ENCODE data around the gene C1orf35. TPM values are rescaled to one million over a fixed set of nuclear protein-coding genes. Genes with fewer than 3 reads are reported as not detected.

The C1orf35 gene
- total RNA-seq, 6 experiments from 2014 or later: 10.4 to 17.2 (median 12.5) TPM

GRCh38 chr1:228093050-228093906 is 9.8 kb downstream of the C1orf35 start:
- peaks cover 64% of the 10 kb centered on the region for H3K4me1 Mint-ChIP-seq (ENCODE audit: low read depth)
- H3K27me3 Mint-ChIP-seq (ENCODE audit: insufficient read depth): no peaks in the 10 kb centered on the region; the same call in 1 of the 2 replicates
- no peak overlapping the region for H3K27ac Mint-ChIP-seq
- H3K9me3 Mint-ChIP-seq: peaks cover 18% of the 10 kb centered on the region
- TF ChIP-seq CTCF (IDR thresholded peaks at IDR 0.05): no peak
- H3K4me3 Mint-ChIP-seq: no peak overlapping the region
- DNase-seq: no peak
- peaks cover 59% of the 10 kb centered on the region for H3K36me3 Mint-ChIP-seq (ENCODE audit: low read depth)

- H3K27me3 Mint-ChIP-seq (ENCODE audit: insufficient read depth): peaks cover 4% of the 10 kb centered on the region
- DNase-seq: no peak
- no peak overlapping the region; the same call in 1 of the 2 replicates for H3K27ac Mint-ChIP-seq
- peaks cover 62% of the 10 kb centered on the region for H3K36me3 Mint-ChIP-seq (ENCODE audit: low read depth)
- H3K9me3 Mint-ChIP-seq: peaks cover 18% of the 10 kb centered on the region
- H3K4me3 Mint-ChIP-seq: no peak overlapping the region
- no peak for TF ChIP-seq CTCF (IDR thresholded peaks at IDR 0.05)
- peaks cover 72% of the 10 kb centered on the region for H3K4me1 Mint-ChIP-seq (ENCODE audit: low read depth)
These were observed 10.6 kb downstream of the C1orf35 start for GRCh38 chr1:228092342-228093049.

GRCh38 chr1:228091084-228091483 is 12.0 kb downstream of the C1orf35 start:
- peaks cover 18% of the 10 kb centered on the region for H3K9me3 Mint-ChIP-seq
- DNase-seq: no peak
- peaks cover 60% of the 10 kb centered on the region for H3K36me3 Mint-ChIP-seq (ENCODE audit: low read depth)
- no peak for TF ChIP-seq CTCF (IDR thresholded peaks at IDR 0.05)
- peaks cover 4% of the 10 kb centered on the region for H3K27me3 Mint-ChIP-seq (ENCODE audit: insufficient read depth)
- peaks cover 86% of the 10 kb centered on the region for H3K4me1 Mint-ChIP-seq (ENCODE audit: low read depth)
- H3K4me3 Mint-ChIP-seq: peak overlapping the region; percentile 20; the same call in 1 of the 2 replicates
- H3K27ac Mint-ChIP-seq: peak overlapping the region; percentile 67

- Mint-ChIP-seq H3K36me3 (ENCODE audit: low read depth) (peaks cover 56% of the 10 kb centered on the region), H3K27me3 (ENCODE audit: insufficient read depth) (peaks cover 4% of the 10 kb centered on the region), H3K4me3 (peak overlapping the region; percentile 67), H3K9me3 (peaks cover 17% of the 10 kb centered on the region), H3K4me1 (ENCODE audit: low read depth) (peaks cover 86% of the 10 kb centered on the region), H3K27ac (peak overlapping the region; percentile 95)
- no peak for TF ChIP-seq CTCF (IDR thresholded peaks at IDR 0.05)
- no peak for DNase-seq
These were observed 12.5 kb downstream of the C1orf35 start for GRCh38 chr1:228090613-228091081.

GRCh38 chr1:228089519-228090380 is 13.4 kb downstream of the C1orf35 start:
- Mint-ChIP-seq H3K27me3 (ENCODE audit: insufficient read depth) (peaks cover 4% of the 10 kb centered on the region), H3K9me3 (peaks cover 9% of the 10 kb centered on the region), H3K27ac (peak overlapping the region; percentile 95), H3K36me3 (ENCODE audit: low read depth) (peaks cover 53% of the 10 kb centered on the region), H3K4me1 (ENCODE audit: low read depth) (peaks cover 86% of the 10 kb centered on the region), H3K4me3 (no peak overlapping the region)
- TF ChIP-seq CTCF (IDR thresholded peaks at IDR 0.05): no peak
- no peak for DNase-seq

Measured in HFFc6 (cell line).